HG03135 (cell line): ENCODE measurements around the gene ARHGAP18.

Source experiments
- ATAC-seq: cut with Tn5 transposase; IDR thresholded peaks from one replicate; pipeline ENCODE4 v1.9.1; 2021; ENCODE audit warnings: mild to moderate bottlenecking, moderate library complexity; ENCODE audit not compliant: unreplicated experiment

Gene ARHGAP18

DNA sequence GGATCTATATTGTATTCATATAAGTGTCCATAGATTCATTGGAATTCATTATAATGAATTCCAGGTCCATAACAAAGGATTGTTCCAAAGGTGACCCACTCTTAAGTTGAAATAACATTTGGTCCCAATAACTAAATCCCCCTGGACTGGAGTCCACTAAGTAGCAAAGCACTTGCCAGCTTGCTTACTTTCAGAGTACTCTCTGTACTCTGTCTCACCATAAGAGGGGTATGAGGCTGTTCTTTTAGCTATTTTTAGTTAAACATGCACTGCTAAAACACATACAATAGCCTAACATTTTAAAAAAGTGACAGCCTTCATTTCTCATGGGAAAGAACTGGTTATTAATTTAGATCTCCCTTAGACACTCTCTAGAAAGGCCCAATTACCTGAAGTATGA is 16.7 kb upstream of the ARHGAP18 start:
- ATAC-seq = no peak

DNA sequence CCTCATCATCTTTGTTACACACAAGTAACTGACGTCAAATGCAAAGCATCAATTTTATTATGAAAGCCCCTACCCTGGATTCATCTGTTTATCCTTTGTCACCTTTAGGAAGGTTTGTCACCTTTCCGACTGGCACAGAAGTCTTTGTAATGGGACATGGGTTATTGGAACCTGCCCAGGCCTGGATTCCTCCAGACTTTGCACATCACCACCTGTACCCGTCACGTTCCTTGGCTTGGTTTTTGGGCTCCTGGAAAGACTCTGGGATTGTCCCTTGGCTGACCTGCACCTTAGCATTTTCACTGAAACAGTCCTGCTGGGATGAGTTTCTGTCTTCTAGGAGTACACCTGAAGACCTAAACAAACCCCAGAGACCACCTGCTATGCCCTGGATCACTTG is 15.4 kb upstream of the ARHGAP18 start:
- no peak for ATAC-seq

DNA sequence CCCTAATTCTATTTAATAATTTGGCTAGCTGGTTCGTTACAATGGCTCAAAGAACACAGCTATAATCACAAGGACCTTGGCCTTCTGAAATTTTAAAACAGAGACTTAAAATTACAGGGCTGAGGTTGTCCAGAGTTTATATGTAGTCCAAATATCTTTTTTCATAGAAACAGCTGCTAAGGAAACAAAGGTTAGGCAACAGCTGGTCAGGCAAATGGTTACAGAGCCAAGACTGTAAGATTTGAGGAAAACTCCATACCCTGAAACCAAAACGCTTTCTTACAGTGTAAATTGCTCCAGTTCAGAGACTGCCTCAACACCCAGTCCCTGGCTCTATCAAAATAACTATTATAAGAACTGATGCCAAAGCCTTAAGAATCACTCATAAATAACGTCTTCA is 9.7 kb upstream of the ARHGAP18 start:
- no peak for ATAC-seq

DNA sequence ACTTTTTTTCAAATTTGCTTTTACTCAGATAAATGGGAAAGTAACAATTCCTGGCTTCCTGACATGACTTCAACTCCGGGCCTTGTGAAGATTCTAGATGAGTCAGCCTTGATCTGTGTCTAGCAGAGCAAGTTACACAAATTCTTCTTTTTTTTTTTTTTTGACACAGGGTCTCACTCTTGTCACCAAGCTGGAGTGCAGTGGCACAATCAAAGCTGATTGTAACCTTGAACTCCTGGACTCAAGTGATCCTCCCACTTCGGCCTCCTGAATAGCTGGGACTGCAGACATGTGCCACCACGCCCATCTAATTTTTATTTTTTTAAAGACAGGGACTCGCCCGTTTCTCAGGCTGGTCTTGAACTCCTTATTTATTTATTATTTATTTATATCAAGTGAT is 7.3 kb upstream of the ARHGAP18 start:
- no peak for ATAC-seq

DNA sequence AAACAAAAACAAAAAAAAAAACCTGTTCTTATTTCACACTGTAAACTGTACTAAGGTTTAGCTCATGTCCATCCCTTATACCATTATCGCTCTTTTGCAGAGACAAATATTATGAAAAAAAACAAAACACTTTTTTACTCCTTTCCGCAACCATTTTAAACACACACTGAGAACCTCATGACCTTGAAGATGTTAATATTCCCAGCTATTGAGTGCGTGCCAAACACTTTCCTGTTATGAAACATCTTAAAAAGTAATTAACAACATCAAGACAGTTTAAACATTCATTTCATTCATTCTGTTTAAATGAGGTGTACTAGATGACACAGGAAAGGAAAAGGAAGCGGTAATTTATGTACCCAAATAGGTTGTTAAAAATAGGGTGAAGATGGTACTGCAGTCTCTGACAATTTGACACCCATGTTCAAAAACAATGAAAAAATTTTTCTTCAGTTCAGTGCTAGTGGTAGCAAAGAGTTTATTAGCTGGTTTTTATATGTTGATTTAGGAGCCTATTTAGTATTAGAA is 3.9 kb upstream of the ARHGAP18 start:
- ATAC-seq = no peak

DNA sequence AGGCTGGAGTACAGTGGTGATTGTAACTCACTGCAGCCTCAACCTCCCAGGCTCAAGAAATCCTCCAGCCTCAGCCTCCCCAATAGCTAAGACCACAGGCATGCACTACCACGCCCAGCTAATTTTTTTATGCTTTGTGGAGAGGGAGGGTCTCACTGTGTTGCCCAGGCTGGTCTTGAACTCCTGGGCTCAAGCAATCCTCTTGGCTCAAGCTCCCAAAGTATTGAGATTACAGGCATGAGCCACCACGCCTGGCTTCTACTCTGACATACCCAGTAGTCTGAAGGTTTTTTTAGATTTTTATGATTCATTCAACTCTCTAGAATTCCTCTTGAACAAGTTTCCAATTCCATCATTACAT is 1.3 kb upstream of the ARHGAP18 start:
- ATAC-seq = no peak

DNA sequence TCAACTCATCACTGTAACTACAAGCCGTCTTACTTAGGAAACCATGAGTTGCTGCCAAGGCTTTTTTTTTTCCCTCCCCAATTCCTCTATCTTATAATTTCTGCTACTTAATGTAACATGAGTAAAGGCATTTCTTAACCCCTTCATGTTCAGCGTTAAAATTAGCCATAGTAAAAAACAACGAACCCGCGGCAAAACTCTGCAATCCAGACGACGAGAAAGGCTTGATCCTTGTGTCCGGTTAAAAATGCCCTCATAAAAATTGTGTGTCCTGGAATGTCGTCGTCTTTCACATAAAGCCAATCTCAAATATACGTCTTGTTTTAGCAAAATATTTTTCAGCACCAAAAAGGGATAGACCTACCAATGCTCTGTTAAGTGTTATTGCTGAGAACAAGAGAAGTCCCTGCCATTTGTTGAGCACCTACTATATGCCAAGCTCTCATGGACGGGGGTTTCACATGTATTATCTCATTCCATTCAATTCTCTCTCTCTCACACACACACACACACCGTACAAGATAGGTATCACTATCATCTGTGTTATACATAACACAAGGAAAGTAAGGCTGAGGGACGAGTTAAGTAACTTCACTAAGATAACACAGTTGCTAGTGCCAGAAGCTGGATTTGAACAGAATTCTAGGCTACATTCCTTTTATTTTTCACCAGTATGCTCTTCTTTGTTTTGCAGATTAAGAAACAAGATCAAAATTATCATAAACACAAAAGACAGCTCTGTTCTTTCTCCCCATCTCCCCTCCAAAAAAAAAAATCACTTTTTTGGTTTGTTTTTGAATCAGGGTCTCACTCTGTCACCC is 683 bp upstream of the ARHGAP18 start:
- ATAC-seq = no peak

DNA sequence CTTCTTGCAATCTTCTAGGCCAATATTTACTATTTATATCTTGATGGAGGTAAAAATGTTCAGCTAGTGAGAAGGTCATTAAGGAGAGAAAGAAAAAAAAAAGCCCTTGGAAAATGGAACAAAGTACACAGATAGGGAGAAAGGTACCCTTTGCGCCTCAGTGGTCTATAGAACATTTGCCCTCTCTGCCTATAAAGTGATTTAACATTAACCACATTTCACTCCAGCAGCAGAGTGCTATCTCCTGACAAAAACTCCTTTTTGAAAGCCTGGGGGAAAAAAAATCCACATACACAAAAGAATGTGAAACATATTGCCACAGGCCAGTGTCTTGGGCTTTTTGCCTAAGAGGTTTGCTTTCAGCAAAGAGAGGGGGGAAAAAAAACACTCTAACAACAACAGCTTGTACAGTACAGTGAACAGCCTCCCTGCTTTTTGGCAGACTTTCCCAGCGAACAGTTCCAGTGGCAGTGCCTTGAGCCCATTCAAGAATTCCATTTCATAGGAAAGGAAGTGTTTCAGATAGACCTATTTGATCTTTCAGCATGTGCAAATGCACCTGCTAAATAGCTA is 695 bp downstream of the ARHGAP18 start:
- ATAC-seq = peak; percentile 9

DNA sequence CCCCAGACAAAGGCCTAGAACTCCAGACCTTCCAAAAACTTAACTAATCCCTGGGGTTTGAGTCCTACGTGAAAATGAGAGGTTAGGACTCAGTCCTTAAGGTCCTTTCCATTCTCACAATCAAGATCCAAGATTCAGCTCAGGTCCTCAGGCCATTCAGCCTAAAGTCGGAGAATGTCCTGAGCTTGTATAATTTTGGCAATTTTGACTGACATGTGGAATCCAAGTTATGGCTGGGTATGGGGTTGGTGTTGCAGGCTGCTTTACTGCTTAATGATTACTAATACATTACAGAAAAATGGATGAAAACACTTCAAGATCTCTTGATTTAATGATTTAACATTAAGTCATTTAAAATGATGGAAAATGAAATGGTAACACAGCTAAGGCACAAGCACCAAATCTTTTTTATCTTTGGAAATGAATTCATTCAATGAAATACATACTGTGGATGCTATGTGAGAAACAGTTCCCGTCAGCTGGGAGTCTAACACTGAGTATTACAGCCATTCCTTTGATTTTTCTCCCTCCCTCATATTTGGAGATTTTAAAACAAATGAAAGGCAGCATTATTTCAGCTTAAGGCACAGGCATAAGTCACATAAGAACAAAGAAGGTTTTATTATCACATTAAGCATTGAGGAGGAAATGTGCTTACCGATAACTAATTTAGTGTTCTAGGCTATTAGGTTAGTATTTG is 1.3 kb downstream of the ARHGAP18 start:
- no peak for ATAC-seq

DNA sequence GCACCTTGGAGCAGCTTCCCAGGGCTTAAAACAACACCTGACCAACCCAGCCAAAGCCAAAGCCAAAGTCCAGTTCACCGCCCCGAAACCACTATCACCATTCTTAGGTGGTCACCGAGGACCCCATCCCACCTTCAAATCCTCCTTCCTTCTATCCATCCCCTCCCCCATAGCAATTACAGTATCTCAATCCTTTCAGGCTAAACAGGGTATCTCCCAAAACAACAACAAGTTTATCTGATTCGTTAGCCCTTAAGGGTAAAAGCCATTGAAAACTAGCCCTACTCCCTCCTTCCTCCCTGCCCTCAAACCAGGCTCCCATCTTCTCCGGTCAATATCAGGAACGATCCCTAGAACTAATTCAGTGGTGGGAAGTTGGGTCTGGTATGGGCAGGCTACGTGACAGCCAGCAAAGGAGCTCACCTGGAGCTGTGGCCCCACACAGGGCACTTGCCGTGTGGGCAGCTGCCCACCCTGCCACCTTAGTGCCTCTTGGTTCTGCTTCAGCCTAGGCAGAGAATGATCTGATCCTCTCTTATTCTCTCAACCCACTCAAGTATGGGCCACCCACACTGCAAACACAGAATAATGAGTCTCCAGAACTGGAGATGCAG is 2.0 kb downstream of the ARHGAP18 start:
- no peak for ATAC-seq

DNA sequence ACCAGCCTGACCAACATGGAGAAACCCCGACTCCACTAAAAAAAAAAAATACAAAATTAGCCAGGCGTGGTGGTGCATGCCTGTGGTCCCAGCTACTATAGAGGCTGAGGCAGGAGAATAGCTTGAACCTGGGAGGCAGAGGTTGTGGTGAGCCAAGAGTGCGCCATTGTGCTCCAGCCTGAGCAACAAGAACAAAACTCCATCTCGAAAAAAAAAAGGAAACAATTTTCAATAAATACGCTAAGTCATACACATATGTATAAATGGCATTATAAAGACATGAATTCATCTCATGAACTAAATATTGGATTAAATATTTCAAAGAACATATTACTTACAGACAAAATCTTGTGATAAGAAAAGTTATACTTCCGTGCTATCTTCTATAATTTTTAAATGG is 2.9 kb downstream of the ARHGAP18 start:
- no peak for ATAC-seq

DNA sequence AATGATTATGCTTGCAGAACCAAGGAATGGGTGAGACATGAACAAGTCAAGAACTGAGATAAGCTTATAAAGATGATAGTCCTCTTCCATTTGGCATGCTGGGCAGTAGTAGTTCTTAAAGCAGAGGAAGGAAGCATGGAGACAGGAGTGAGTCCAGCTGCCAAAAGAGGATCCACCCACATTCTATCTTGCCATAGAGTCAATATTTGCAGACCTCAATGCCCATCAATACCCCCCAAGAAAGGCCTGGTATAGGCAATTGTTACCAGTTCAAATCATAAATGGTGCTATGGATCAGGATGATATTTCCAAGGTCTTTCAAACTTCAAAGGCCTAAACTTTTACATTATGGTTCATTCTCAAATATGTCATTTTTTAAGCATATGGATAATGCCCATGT is 4.8 kb downstream of the ARHGAP18 start:
- ATAC-seq = no peak

DNA sequence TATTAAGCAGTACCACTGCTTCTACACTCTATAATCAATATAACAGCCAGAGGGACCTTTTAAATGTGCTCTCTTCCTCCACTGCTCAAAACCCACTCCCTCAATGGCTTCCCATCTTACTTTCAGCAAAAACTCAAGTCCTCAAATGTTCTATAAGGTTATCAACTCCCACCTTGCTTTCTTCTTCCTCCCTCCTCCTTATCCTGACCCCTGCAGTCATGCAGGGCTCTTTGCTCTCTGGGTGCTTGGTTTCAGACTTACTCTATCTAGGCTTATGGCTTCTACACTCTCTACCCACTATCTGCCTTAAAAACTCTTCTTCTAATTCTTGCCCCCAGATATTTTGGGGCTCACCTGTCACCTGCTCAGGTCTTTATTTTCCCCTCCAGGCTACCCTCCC is 5.3 kb downstream of the ARHGAP18 start:
- no peak for ATAC-seq

DNA sequence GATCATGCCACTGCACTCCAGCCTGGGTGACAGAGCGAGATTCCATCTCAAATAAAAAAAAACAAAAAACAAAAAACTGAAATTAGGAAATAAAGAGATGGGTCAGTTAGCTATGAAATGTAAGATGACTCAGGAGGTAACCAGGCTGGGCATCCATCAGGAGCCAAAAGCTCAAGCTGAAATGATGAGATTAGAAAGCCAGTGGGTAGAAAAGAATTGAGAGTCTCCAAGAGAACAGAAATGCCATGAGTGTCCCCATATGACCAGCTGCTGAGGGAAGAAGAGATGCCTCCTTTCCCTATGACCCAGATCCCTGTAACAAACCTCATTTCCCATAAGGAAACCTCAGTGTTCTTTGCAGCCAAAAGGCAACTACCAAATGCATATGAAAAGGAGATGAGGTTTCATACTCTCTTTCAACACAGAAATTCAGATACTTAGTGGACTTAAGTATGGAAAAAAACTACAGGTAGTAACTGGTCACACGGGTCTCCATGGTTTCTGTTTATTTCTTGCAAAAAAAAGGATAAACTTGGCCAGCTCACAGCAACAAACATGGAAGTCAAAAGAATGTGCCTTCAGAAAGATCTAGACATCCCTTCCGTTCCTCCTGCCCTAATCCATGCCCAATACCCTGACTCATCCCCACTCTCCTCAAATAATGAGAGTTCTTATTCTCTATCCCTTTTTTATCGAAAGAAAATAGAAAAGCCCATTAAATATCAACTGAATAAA is 8.1 kb downstream of the ARHGAP18 start:
- ATAC-seq = no peak

DNA sequence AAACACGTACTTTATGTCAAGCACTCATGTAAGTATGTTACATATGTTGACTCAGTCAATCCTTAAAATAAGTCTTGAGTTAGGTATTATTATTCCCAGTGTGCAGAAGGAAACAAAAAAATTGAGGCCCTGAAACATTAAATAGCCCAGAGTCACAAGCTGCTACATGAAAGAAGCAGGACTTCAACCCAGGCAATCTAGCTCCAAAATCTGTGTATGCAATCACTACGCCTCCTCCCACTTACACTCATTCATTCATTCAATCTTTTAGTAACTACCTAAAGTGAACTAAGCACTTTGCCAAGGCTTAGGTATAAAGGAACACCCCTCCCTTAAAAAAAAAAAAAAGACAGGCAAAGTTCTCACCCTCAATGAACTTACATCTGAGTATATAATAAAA is 9.3 kb downstream of the ARHGAP18 start:
- no peak for ATAC-seq

DNA sequence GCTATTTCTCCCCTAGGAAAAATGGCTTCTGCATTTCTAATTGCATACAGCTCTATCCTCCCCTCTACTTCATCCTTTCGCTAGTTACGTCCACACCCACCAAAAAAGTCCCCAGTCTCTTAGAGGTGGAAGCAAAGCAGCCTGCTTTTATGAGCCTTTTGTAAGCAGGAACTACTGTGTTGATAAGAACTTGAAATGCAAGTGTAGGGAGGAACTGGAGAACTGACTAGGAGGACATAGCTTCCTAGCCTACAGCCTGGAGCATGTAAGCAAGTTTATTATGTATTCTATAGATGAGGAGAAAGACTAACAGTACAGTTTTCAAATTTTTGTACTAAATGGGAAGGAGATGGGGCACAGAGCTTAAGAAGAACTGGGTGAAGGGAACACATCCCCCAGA is 10.3 kb downstream of the ARHGAP18 start:
- ATAC-seq = no peak

DNA sequence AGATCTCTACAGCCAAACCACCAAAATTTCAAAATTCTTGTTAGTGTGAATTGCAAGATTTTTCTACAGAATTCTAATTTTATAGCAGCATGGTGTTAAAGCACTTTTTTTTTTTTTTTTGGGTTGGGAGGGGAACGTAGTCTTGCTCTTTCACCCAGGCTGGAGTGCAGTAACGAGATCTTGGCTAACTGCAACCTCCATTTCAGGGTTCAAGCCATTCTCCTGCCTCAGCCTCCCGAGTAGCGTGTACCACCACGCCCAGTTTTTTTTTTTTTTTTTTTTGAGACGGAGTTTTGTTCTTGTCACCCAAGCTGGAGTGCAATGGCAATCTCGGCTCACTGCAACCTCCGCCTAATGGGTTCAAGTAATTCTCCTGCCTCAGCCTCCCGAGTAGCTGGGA is 11.5 kb downstream of the ARHGAP18 start:
- no peak for ATAC-seq

DNA sequence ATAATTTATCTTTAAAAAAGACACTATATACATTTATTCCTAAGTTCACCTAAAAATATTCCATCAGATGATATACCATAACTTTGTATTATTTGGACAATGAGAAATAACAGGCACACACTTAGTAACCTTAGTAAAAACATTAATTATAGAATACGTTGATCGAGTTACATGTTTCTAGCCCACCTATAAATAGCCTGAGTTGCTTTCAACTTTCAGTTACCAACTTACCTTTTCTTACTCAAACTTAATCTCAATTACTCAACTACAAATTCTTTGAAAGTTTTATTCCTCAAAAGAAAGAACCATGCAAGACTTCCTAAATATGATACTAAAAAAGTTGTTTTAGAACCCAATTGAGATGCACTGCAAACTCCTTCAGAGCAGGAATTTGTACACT is 12.2 kb downstream of the ARHGAP18 start:
- ATAC-seq = no peak

DNA sequence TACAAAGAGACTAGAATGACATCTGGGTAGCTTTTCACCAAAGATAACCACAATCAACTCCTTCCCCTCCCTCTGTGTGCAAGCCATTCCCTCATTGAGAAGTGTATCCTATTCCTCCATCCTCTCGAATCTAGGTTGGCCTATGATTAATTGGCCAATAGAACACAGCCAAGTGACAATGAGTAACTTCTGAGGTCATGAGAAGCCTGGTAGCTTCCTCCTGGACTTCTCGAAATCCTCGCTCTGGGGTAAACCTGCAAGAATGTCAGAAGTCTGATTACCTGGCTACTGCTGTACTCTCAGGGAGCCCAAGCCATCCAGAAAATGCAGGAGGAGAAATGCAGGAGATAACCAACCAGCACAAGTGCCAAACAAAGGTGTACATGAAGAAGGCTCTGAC is 13.1 kb downstream of the ARHGAP18 start:
- no peak for ATAC-seq

DNA sequence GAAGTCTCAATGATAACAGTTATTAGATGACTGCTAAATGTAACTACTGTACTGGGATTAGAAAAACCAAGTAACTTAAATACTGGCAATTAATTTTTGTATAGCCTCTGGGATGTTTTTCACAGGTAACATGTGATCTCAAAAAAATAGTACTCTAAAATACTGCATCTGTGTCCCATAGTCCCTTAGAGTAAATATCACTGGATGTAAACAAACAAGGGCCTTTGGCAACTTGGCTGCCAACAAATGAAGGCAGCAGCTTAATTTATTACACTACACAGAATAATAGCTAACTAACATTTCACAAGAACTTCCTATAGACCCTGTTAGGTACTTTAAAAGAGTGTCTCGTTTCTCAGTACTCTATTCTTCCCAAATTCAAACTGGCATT is 14.0 kb downstream of the ARHGAP18 start:
- ATAC-seq = no peak
